CD14-positive monocyte (primary cell): Measurements from ENCODE around the gene ANTXRL. TPM values are rescaled to one million over a fixed set of nuclear protein-coding genes. Genes with fewer than 3 reads are reported as not detected.
A peak's percentile ranks its signal among the peaks of the same experiment; 100 is the strongest.

Source experiments
- DNase-seq, 3 donors: peaks; one replicate each; pipeline ENCODE4 v3.0.0-alpha.2; 2011 to 2022
- H2AFZ ChIP-seq: 2 replicates; pipeline ENCODE4 v1.6.0; 2012; ENCODE audit warnings: mild to moderate bottlenecking, low read depth, low read length, inconsistent platforms; ENCODE audit not compliant: insufficient read depth, poor library complexity, severe bottlenecking
- H3K27ac ChIP-seq, 2 donors: 1 replicate in 1 of 2; 2 replicates in 1 of 2; pipeline ENCODE4 v1.5.1; 2012 to 2013; ENCODE audit warnings: low read length in 2 of 2, control low read depth in 1 of 2, inconsistent platforms in 1 of 2, low read depth in 1 of 2, mild to moderate bottlenecking in 1 of 2
- H3K27me3 ChIP-seq, 2 donors: one replicate each; pipeline versions ENCODE4 v1.6.0 to v1.6.1; 2011 to 2013; ENCODE audit warnings: low read length in 2 of 2; ENCODE audit not compliant: control insufficient read depth in 2 of 2, insufficient read depth in 2 of 2
- H3K36me3 ChIP-seq, 2 donors: replicated peaks in 1 of 2; 1 replicate in 1 of 2; 2 replicates in 1 of 2; pipeline versions ENCODE4 v1.5.1 to v1.6.1; 2012 to 2013; ENCODE audit warnings: low read length in 2 of 2, control low read depth in 1 of 2, inconsistent platforms in 1 of 2, mild to moderate bottlenecking in 1 of 2; ENCODE audit not compliant: insufficient read depth in 2 of 2, control insufficient read depth in 1 of 2
- H3K4me1 ChIP-seq, 2 donors: 1 replicate in 1 of 2; 2 replicates in 1 of 2; pipeline versions ENCODE4 v1.5.1 to v1.6.1; 2012 to 2013; ENCODE audit warnings: low read length in 2 of 2, control low read depth in 1 of 2, inconsistent platforms in 1 of 2, mild to moderate bottlenecking in 1 of 2, moderate library complexity in 1 of 2; ENCODE audit not compliant: insufficient read depth in 2 of 2, control insufficient read depth in 1 of 2
- H3K4me2 ChIP-seq: replicated peaks from 2 replicates; pipeline ENCODE3; 2012; ENCODE audit warnings: low read length, moderate library complexity, mild to moderate bottlenecking; ENCODE audit not compliant: poor library complexity, severe bottlenecking; ENCODE audit errors: extremely low read depth
- H3K4me3 ChIP-seq, 3 experiments: fragments of 200-600 bp in 1 of 3; sonication (generic) in 1 of 3; replicated peaks in 1 of 3; 1 replicate in 2 of 3; 2 replicates in 1 of 3; pipeline ENCODE4 v1.5.1; 2011 to 2013; ENCODE audit warnings: low read length in 3 of 3, mild to moderate bottlenecking in 3 of 3, control low read depth in 2 of 3, low read depth in 2 of 3, inconsistent platforms in 1 of 3, moderate library complexity in 1 of 3
- H3K79me2 ChIP-seq: 2 replicates; pipeline ENCODE4 v1.6.0; 2012; ENCODE audit warnings: mild to moderate bottlenecking, control low read depth, inconsistent platforms, low read length, moderate library complexity; ENCODE audit not compliant: insufficient read depth
- H3K9ac ChIP-seq: 2 replicates; pipeline ENCODE4 v1.6.0; 2017; ENCODE audit warnings: low read length, mild to moderate bottlenecking; ENCODE audit not compliant: insufficient read depth, poor library complexity, severe bottlenecking
- H3K9me3 ChIP-seq, 2 donors: replicated peaks in 1 of 2; 1 replicate in 1 of 2; 2 replicates in 1 of 2; pipeline versions ENCODE4 v1.5.1 to v1.6.1; 2012 to 2013; ENCODE audit warnings: low read length in 2 of 2, control low read depth in 1 of 2; ENCODE audit not compliant: control insufficient read depth in 1 of 2, insufficient read depth in 1 of 2
- H4K20me1 ChIP-seq: 2 replicates; pipeline ENCODE4 v1.6.0; 2012; ENCODE audit warnings: mild to moderate bottlenecking, low read length, control low read depth, moderate library complexity; ENCODE audit not compliant: insufficient read depth
- H3K27ac Mint-ChIP-seq, 7 donors: one replicate each; pipeline ENCODE4 v1.8.0; 2020; ENCODE audit warnings: mild to moderate bottlenecking in 7 of 7, mixed read lengths in 7 of 7, moderate library complexity in 6 of 7, inconsistent platforms in 2 of 7
- H3K27me3 Mint-ChIP-seq, 3 donors: one replicate each; pipeline ENCODE4 v1.8.0; 2021 to 2022; ENCODE audit warnings: low read depth in 3 of 3, mild to moderate bottlenecking in 3 of 3, mixed read lengths in 3 of 3, moderate library complexity in 3 of 3, inconsistent platforms in 1 of 3
- H3K36me3 Mint-ChIP-seq, 2 donors: one replicate each; pipeline ENCODE4 v1.8.0; 2020; ENCODE audit warnings: mixed read lengths in 2 of 2, inconsistent platforms in 1 of 2, mild to moderate bottlenecking in 1 of 2
- H3K4me1 Mint-ChIP-seq: one replicate; pipeline ENCODE4 v1.8.0; 2020; ENCODE audit warnings: mild to moderate bottlenecking, mixed read lengths
- H3K4me3 Mint-ChIP-seq, 2 donors: one replicate each; pipeline ENCODE4 v1.8.0; 2020; ENCODE audit warnings: mild to moderate bottlenecking in 2 of 2, mixed read lengths in 2 of 2, moderate library complexity in 1 of 2
- H3K9me3 Mint-ChIP-seq, 7 donors: one replicate each; pipeline ENCODE4 v1.8.0; 2020 to 2022; ENCODE audit warnings: mixed read lengths in 7 of 7, mild to moderate bottlenecking in 6 of 7, moderate library complexity in 6 of 7, inconsistent platforms in 2 of 7
- CTCF ChIP-seq: fragments of 200-600 bp; IDR thresholded peaks from one replicate; pipeline ENCODE4 v1.8.0; 2022; ENCODE audit warnings: antibody characterized with exemption, mild to moderate bottlenecking
- WGBS: methylation state at CpG from one replicate; pipeline ENCODE4 v1.1.5; 2013; ENCODE audit warnings: missing lambda C conversion rate; ENCODE audit not compliant: insufficient coverage; 5-methylcytosine and 5-hydroxymethylcytosine counted together
- intact Hi-C, 2 donors: fragments of 100-400 bp; cut with micrococcal nuclease; formaldehyde crosslinking; loops; one replicate each; pipeline versions ENCODE4 v1.15.0 to v1.15.1; 2023
- polyA plus RNA-seq, 3 donors: library from polyadenylated mRNA; depleted of rRNA in 1 of 3; unstranded in 2 of 3; stranded (reverse) in 1 of 3; fragments of 300-500 nt in 2 of 3; fragments of >200 nt in 1 of 3; fragmentation: Illumina TruSeq in 2 of 3; gene quantifications; 1 replicate in 2 of 3; 2 replicates in 1 of 3; pipeline ENCODE4 v1.2.3, GENCODE V29; 2012 to 2021

Gene ANTXRL
- polyA plus RNA-seq, 3 donors: not detected

GRCh38 chr10:46309511-46310142, 22.8 kb downstream of the ANTXRL start:
- Mint-ChIP-seq H3K36me3 (no peaks in the 10 kb centered on the region), H3K9me3 (no peaks in the 10 kb centered on the region), H3K27ac (peak overlapping the region in 1 of 7 donors; percentile 66), H3K4me1 (peaks cover 6% of the 10 kb centered on the region), H3K27me3 (peaks cover 0 to 7% (median 5%) of the 10 kb centered on the region in 3 donors), H3K4me3 (no peak overlapping the region)
- H3K4me3 ChIP-seq: no peak overlapping the region
- H3K79me2 ChIP-seq: no peaks in the 10 kb centered on the region
- no peak overlapping the region for H3K4me2 ChIP-seq
- H3K36me3 ChIP-seq: no peaks in the 10 kb centered on the region
- peak overlapping the region; percentile 35 for H2AFZ ChIP-seq
- no peaks in the 10 kb centered on the region for H3K4me1 ChIP-seq
- no peak for DNase-seq
- 87% methylated on average over 6 of the region's 9 CpGs for WGBS
- no peak overlapping the region for H3K27ac ChIP-seq
- intact Hi-C loops: no loop called here
- H4K20me1 ChIP-seq: no peaks in the 10 kb centered on the region
- no peak for TF ChIP-seq CTCF
- H3K27me3 ChIP-seq: no peaks in the 10 kb centered on the region
- no peak overlapping the region for H3K9ac ChIP-seq
- H3K9me3 ChIP-seq: no peaks in the 10 kb centered on the region

GRCh38 chr10:46310143-46310514, 23.3 kb downstream of the ANTXRL start:
- Histone ChIP-seq H2AFZ (no peak overlapping the region), H3K36me3 (no peaks in the 10 kb centered on the region), H3K4me3 (no peak overlapping the region), H3K27me3 (no peaks in the 10 kb centered on the region), H3K27ac (no peak overlapping the region), H3K4me2 (no peak overlapping the region), H3K9me3 (no peaks in the 10 kb centered on the region), H3K4me1 (no peaks in the 10 kb centered on the region), H4K20me1 (no peaks in the 10 kb centered on the region), H3K79me2 (no peaks in the 10 kb centered on the region), H3K9ac (no peak overlapping the region)
- peaks cover 0 to 7% (median 5%) of the 10 kb centered on the region in 3 donors for H3K27me3 Mint-ChIP-seq
- intact Hi-C loops: no loop called here
- no peak overlapping the region for H3K27ac Mint-ChIP-seq
- H3K4me1 Mint-ChIP-seq: peaks cover 6% of the 10 kb centered on the region
- no peak for DNase-seq
- H3K9me3 Mint-ChIP-seq: no peaks in the 10 kb centered on the region
- no peak for TF ChIP-seq CTCF
- H3K36me3 Mint-ChIP-seq: no peaks in the 10 kb centered on the region
- H3K4me3 Mint-ChIP-seq: no peak overlapping the region
- WGBS: 96% methylated on average over 4 of the region's 4 CpGs
